ENCODE results near the gene MZB1.
"Not testable (repeated sequence)": the region's sequence is repeated elsewhere in the genome, so short reads cannot be mapped to it uniquely, and the experiment has no call there.

MZB1 gene

GRCh38 chr5:139410993-139411828 is 21.5 kb upstream of the MZB1 start:
- no peak for DNase-seq (ENCODE audit: low read depth)
- TF ChIP-seq CTCF (IDR thresholded peaks at IDR 0.05; ENCODE audit: low read length, missing control alignments) = no peak
- no peak overlapping the region for H3K4me3 ChIP-seq (replicated peaks; ENCODE audit: low read depth, low read length)

- no peak overlapping the region for H3K4me3 ChIP-seq (replicated peaks; ENCODE audit: low read depth, low read length)
- DNase-seq (ENCODE audit: low read depth) = no peak
- TF ChIP-seq CTCF (IDR thresholded peaks at IDR 0.05; ENCODE audit: low read length, missing control alignments) = no peak
Measured at GRCh38 chr5:139410121-139410992, 20.6 kb upstream of the MZB1 start.

GRCh38 chr5:139409116-139409515 is 19.4 kb upstream of the MZB1 start:
- not testable (repeated sequence) for DNase-seq (ENCODE audit: low read depth); H3K4me3 ChIP-seq (replicated peaks; ENCODE audit: low read depth, low read length)

GRCh38 chr5:139408191-139408590 is 18.5 kb upstream of the MZB1 start:
- no peak for DNase-seq (ENCODE audit: low read depth)
- no peak overlapping the region for H3K4me3 ChIP-seq (replicated peaks; ENCODE audit: low read depth, low read length)
- no peak for TF ChIP-seq CTCF (IDR thresholded peaks at IDR 0.05; ENCODE audit: low read length, missing control alignments)

- no peak for DNase-seq (ENCODE audit: low read depth)
- TF ChIP-seq CTCF (IDR thresholded peaks at IDR 0.05; ENCODE audit: low read length, missing control alignments) = no peak
- H3K4me3 ChIP-seq (replicated peaks; ENCODE audit: low read depth, low read length) = no peak overlapping the region
Measured at GRCh38 chr5:139407517-139407916, 17.8 kb upstream of the MZB1 start.

- H3K4me3 ChIP-seq (replicated peaks; ENCODE audit: low read depth, low read length) = no peak overlapping the region
- no peak for TF ChIP-seq CTCF (IDR thresholded peaks at IDR 0.05; ENCODE audit: low read length, missing control alignments)
- no peak for DNase-seq (ENCODE audit: low read depth)
Measured at GRCh38 chr5:139406963-139407362, 17.2 kb upstream of the MZB1 start.

- TF ChIP-seq CTCF (IDR thresholded peaks at IDR 0.05; ENCODE audit: low read length, missing control alignments) = no peak
- H3K4me3 ChIP-seq (replicated peaks; ENCODE audit: low read depth, low read length) = peak overlapping the region; percentile 70
- no peak for DNase-seq (ENCODE audit: low read depth)
Measured at GRCh38 chr5:139404484-139404840, 14.7 kb upstream of the MZB1 start.
